GM13976 (cell line): ENCODE data around the gene ANKH.
"Not testable (repeated sequence)": the region's sequence is repeated elsewhere in the genome, so short reads cannot be mapped to it uniquely, and the experiment has no call there.

Source experiments
- DNase-seq: peaks from one replicate; pipeline ENCODE4 v3.0.0; 2012; ENCODE audit warnings: low spot score
- in situ Hi-C: fragments of 300-500 bp; cut with MboI; formaldehyde crosslinking; loops from one replicate; pipeline ENCODE4 v1.12.0; 2022; ENCODE audit warnings: low sequenced_read_pairs, mixed read lengths, inconsistent platforms; ENCODE audit not compliant: unreplicated experiment
- TF ChIP-seq, protein P1 (sequence below): IDR thresholded peaks from 2 replicates; pipeline ENCODE4 v1.5.1; 2012; ENCODE audit warnings: borderline replicate concordance, mild to moderate bottlenecking; ENCODE audit not compliant: insufficient read depth; ENCODE audit errors: extremely low read depth, missing control alignments, control extremely low read depth

ANKH gene

DNA sequence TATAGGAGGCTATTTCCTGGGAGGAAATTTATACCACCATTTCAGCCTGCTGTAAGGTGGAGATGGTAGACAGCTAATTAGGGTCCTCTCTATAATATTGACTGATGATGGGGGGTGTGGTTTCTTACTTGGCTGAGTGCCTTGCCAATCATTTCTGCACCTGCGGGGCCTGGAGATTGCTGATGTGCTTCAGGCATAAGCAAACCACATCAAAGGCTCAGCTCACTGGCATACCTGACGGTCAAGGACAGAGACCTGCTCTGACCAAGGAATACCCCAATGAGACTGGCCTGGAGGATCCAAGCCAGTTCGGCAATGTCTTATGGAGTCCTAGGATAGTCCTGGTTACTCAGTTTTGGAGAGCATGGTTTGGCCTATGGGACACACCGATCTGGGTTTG lies 29.5 kb downstream of the ANKH start:
- TF ChIP-seq, protein P1, sequence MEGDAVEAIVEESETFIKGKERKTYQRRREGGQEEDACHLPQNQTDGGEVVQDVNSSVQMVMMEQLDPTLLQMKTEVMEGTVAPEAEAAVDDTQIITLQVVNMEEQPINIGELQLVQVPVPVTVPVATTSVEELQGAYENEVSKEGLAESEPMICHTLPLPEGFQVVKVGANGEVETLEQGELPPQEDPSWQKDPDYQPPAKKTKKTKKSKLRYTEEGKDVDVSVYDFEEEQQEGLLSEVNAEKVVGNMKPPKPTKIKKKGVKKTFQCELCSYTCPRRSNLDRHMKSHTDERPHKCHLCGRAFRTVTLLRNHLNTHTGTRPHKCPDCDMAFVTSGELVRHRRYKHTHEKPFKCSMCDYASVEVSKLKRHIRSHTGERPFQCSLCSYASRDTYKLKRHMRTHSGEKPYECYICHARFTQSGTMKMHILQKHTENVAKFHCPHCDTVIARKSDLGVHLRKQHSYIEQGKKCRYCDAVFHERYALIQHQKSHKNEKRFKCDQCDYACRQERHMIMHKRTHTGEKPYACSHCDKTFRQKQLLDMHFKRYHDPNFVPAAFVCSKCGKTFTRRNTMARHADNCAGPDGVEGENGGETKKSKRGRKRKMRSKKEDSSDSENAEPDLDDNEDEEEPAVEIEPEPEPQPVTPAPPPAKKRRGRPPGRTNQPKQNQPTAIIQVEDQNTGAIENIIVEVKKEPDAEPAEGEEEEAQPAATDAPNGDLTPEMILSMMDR: no peak
- DNase-seq: no peak
- in situ Hi-C loops: no loop called here

DNA sequence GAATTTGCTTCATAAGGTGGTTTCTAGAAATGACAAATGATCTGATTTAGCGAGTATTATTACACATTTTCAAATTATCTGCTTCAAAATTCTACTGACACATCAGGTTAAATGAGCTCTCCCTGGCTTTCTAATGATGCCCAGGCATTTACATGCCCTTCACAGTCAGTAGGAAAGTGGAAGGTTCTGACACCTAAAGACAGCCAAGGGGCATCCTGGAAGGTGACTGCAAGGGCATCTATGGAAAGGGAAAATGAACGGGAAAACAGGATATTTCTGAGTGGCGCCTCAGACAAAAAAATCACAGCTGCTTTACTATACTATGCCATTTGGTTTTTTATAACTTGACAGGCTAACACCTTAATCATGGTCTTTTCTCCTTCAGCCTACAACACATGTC lies 31.0 kb downstream of the ANKH start:
- TF ChIP-seq, protein P1: no peak
- in situ Hi-C loops: no loop called here
- no peak for DNase-seq

DNA sequence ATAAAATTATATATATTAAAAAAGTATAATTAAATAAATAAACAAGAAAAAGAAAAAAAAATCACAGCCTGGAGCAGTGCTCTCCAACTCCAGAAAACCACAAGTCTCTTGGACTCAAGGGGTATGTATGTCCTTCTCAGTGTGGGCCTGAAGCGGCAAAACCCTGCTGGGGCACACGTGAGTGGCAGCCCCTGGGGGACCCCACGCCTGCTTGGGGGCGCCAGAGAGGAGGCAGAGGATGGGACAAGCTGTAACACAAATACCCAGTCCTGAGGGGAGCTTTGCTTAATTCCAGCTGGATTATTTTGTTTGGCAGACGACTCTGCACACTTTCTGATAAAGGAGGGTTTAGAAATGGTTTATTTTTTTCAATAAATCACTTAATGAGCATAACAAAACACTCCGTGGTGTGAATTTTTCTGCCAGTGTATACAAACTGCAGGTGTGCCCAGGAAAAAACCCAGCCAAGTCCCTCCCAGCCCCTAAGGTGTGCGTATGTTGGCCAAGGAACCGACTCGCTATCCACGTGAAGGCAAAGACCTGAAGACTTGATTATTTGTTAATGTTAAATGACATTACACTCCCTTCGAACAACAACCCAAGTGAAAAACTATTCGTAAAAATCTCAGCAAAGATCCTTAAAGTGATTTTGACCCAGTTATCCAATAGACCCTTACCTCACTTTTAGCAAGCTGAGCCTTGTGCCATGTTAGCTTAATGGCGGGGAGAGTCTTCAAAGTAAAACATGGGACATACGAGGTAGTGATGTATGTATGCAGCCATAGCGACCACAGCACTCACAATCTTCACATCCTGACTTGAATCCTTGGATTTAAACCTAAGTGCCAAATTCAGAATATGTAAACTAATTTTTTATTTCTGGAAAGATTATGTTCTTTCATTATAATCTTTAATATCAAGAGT lies 32.9 kb downstream of the ANKH start:
- TF ChIP-seq, protein P1: no peak
- in situ Hi-C loops: no loop called here
- DNase-seq: no peak

DNA sequence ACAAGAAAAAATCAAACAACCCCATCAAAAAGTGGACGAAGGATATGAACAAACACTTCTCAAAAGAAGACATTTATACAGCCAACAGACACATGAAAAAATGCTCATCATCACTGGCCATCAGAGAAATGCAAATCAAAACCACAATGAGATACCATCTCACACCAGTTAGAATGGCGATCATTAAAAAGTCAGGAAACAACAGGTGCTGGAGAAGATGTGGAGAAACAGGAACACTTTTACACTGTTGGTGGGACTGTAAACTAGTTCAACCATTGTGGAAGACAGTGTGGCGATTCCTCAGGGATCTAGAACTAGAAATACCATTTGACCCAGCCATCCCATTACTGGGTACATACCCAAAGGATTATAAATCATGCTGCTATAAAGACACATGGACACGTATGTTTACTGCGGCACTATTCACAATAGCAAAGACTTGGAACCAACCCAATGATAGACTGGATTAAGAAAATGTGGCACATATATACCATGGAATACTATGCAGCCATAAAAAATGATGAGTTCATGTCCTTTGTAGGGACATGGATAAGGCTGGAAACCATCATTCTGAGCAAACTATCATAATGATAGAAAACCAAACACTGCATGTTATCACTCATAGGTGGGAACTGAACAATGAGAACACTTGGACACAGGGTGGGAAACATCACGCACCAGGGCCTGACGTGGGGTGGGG lies 34.0 kb downstream of the ANKH start:
- DNase-seq, in situ Hi-C loops: not testable (repeated sequence)

DNA sequence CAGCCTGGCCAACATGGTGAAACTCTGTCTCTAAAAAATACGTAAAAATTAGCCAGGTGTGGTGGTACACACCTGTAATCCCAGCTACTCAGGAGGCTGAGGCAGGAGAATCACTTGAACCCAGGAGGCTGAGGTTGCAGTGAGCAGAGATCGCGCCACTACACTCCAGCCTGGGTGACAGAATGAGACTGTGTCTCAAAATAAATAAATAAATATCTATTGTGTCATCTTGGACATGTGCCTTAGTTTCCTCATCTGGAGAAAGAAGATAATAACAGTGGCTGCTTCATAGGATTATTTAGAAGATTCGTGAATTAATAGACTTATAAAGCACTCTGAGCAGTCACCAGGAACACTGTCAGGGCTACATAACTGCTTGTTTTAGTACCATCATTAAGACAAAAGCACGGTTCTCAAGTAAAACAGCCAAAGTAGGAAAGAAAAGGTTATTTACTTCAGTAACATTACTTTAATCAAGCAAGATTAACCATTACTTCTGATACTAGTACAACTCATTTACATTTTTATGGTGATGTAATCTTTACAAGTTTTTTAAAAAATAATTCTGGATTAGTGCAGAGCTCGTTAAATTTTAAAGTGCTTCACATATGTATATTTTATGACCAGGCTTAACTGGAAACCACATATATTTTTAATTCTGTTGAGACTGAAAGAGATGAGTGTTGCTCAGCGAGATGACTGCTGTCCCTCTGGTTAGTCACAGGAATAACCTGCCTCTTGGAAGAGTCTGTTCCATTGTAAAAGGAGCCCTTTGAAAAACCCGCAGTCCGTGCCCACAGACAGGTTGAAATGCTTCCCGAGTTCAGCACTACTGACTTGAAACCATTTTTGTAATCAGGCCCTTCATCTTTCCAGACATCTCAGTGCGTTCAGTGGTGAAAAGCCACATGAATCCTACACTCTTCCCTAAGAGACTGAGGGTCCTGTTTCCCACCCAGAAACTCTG lies 36.7 kb downstream of the ANKH start:
- TF ChIP-seq, protein P1: no peak
- in situ Hi-C loops: no loop called here
- no peak for DNase-seq

DNA sequence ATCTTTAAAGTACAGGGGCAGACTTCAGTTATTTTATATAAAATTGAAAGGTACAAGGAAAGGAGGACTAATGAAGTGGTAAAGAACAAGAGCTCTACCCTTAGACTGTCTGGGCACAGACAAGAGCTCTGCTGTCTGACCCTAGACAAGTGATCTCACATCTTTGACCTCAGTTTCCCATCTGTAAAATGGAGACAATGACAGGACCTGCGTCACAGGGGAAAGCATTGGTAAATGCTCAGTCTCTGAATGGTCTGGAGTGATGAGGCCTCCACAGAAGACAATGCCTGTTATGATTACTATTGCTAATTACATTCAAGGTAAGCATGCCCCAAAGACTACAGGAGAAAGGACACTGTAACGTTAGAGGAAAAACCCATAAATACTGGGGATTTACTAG lies 37.5 kb downstream of the ANKH start:
- TF ChIP-seq, protein P1: no peak
- in situ Hi-C loops: no loop called here
- DNase-seq: no peak
